Osteoblast (primary cell): ENCODE results near the gene JPH4. TPM values are rescaled to one million over a fixed set of nuclear protein-coding genes. Genes with fewer than 3 reads are reported as not detected.

Source experiments
- DNase-seq: peaks from one replicate; pipeline ENCODE4 v3.0.0; 2011; ENCODE audit warnings: low spot score, mixed read lengths; ENCODE audit not compliant: insufficient read length; ENCODE audit errors: missing footprints
- H2AFZ ChIP-seq: 2 replicates; pipeline ENCODE4 v1.6.0; 2011; ENCODE audit warnings: mild to moderate bottlenecking, low read length
- H3K27ac ChIP-seq: 2 replicates; pipeline ENCODE4 v1.5.1; 2011; ENCODE audit warnings: mild to moderate bottlenecking, low read depth, low read length, moderate library complexity
- H3K27me3 ChIP-seq: 2 replicates; pipeline ENCODE4 v1.6.0; 2012; ENCODE audit warnings: mild to moderate bottlenecking, control low read depth, inconsistent platforms, low read length, moderate library complexity; ENCODE audit not compliant: insufficient read depth
- H3K36me3 ChIP-seq: 2 replicates; pipeline ENCODE4 v1.5.1; 2011; ENCODE audit warnings: mild to moderate bottlenecking, low read length, control low read depth, moderate library complexity; ENCODE audit not compliant: insufficient read depth
- H3K4me1 ChIP-seq: 2 replicates; pipeline ENCODE4 v1.5.1; 2011; ENCODE audit warnings: mild to moderate bottlenecking, low read length, control low read depth, moderate library complexity; ENCODE audit not compliant: insufficient read depth
- H3K4me2 ChIP-seq: 2 replicates; pipeline ENCODE4 v1.6.0; 2011; ENCODE audit warnings: mild to moderate bottlenecking, low read length; ENCODE audit not compliant: insufficient read depth
- H3K4me3 ChIP-seq: fragments of 200-600 bp; sonication (generic); 3 replicates; pipeline ENCODE4 v1.5.1; 2012; ENCODE audit warnings: mild to moderate bottlenecking, low read length, inconsistent platforms; ENCODE audit not compliant: insufficient read depth
- H3K79me2 ChIP-seq: 2 replicates; pipeline ENCODE4 v1.6.0; 2012; ENCODE audit warnings: mild to moderate bottlenecking, low read length, control low read depth, inconsistent platforms; ENCODE audit not compliant: insufficient read depth
- H3K9me3 ChIP-seq: 2 replicates; pipeline ENCODE4 v1.5.1; 2011; ENCODE audit warnings: low read depth, low read length, control low read depth
- H4K20me1 ChIP-seq: 2 replicates; pipeline ENCODE4 v1.6.0; 2012; ENCODE audit warnings: mild to moderate bottlenecking, low read length, control low read depth; ENCODE audit not compliant: insufficient read depth
- total RNA-seq: library from RNA; depleted of rRNA; stranded (reverse); fragments of >200 nt; gene quantifications from 2 replicates; pipeline ENCODE4 v1.2.3, GENCODE V29; 2012
- TF ChIP-seq, protein P1 (sequence below): IDR thresholded peaks from 2 replicates; pipeline ENCODE4 v1.5.1; 2011; ENCODE audit warnings: mild to moderate bottlenecking, low read depth, low read length, moderate library complexity; ENCODE audit errors: extremely low read depth

The JPH4 gene
- total RNA-seq, 1 donor, result not detected

GRCh38 chr14:23529016-23529415 is 49.6 kb downstream of the JPH4 start:
- H3K9me3 ChIP-seq, result no peaks in the 10 kb centered on the region
- H3K36me3 ChIP-seq, result peaks cover 3% of the 10 kb centered on the region
- H3K4me2 ChIP-seq, result no peak overlapping the region
- no peaks in the 10 kb centered on the region for H3K27me3 ChIP-seq
- H3K79me2 ChIP-seq, result no peaks in the 10 kb centered on the region
- peak; percentile 68 for DNase-seq
- H3K4me3 ChIP-seq, result no peak overlapping the region
- no peaks in the 10 kb centered on the region for H3K4me1 ChIP-seq
- no peaks in the 10 kb centered on the region for H4K20me1 ChIP-seq
- no peak overlapping the region for H3K27ac ChIP-seq
- no peak overlapping the region for H2AFZ ChIP-seq
- TF ChIP-seq, protein P1, sequence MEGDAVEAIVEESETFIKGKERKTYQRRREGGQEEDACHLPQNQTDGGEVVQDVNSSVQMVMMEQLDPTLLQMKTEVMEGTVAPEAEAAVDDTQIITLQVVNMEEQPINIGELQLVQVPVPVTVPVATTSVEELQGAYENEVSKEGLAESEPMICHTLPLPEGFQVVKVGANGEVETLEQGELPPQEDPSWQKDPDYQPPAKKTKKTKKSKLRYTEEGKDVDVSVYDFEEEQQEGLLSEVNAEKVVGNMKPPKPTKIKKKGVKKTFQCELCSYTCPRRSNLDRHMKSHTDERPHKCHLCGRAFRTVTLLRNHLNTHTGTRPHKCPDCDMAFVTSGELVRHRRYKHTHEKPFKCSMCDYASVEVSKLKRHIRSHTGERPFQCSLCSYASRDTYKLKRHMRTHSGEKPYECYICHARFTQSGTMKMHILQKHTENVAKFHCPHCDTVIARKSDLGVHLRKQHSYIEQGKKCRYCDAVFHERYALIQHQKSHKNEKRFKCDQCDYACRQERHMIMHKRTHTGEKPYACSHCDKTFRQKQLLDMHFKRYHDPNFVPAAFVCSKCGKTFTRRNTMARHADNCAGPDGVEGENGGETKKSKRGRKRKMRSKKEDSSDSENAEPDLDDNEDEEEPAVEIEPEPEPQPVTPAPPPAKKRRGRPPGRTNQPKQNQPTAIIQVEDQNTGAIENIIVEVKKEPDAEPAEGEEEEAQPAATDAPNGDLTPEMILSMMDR, result no peak

GRCh38 chr14:23528555-23528954 is 50.0 kb downstream of the JPH4 start:
- no peak overlapping the region for H3K4me2 ChIP-seq
- TF ChIP-seq, protein P1, result peak; percentile 39
- DNase-seq, result peak; percentile 86

GRCh38 chr14:23525611-23526010 is 53.0 kb downstream of the JPH4 start:
- Histone ChIP-seq H3K27me3 (no peaks in the 10 kb centered on the region), H2AFZ (no peak overlapping the region), H3K4me1 (no peaks in the 10 kb centered on the region), H3K4me2 (no peak overlapping the region), H4K20me1 (no peaks in the 10 kb centered on the region), H3K27ac (no peak overlapping the region), H3K4me3 (no peak overlapping the region), H3K9me3 (no peaks in the 10 kb centered on the region), H3K79me2 (no peaks in the 10 kb centered on the region), H3K36me3 (peaks cover 3% of the 10 kb centered on the region)
- peak; percentile 35 for DNase-seq
- TF ChIP-seq, protein P1, result no peak

More at GRCh38 chr14:23528555-23528954, 50.0 kb downstream of the JPH4 start:
- Histone ChIP-seq H3K27me3 (no peaks in the 10 kb centered on the region), H3K79me2 (no peaks in the 10 kb centered on the region), H3K27ac (no peak overlapping the region), H3K4me1 (no peaks in the 10 kb centered on the region), H3K4me3 (no peak overlapping the region), H3K9me3 (no peaks in the 10 kb centered on the region), H2AFZ (no peak overlapping the region), H4K20me1 (no peaks in the 10 kb centered on the region), H3K36me3 (peaks cover 3% of the 10 kb centered on the region)

DNA sequence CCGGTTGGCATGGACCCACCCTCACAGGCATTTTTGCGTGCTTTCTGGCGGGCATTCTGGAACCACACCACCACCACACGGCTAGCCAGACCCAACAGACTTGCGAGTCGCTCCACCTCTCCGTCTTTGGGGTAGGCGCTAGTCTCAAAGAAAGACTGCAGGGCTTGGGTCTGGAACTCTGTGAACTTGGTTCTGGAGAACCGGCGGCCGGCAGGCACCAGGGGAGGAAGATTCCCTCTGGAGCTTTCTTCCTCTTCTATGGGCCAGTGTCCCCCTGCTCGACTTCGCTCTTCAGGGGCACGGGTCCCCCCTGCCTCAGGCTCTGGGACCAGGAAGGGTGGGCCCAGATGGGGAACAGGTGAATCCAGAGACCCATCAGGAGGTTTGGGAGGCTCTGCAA is 53.6 kb downstream of the JPH4 start:
- Histone ChIP-seq H2AFZ (no peak overlapping the region), H3K4me2 (no peak overlapping the region), H3K9me3 (no peaks in the 10 kb centered on the region), H3K79me2 (no peaks in the 10 kb centered on the region), H3K27ac (no peak overlapping the region), H3K4me3 (no peak overlapping the region), H3K4me1 (no peaks in the 10 kb centered on the region), H3K27me3 (no peaks in the 10 kb centered on the region), H3K36me3 (peaks cover 3% of the 10 kb centered on the region), H4K20me1 (no peaks in the 10 kb centered on the region)
- DNase-seq, result peak; percentile 45
- TF ChIP-seq, protein P1, result no peak
